OCI-LY3 (cell line): ENCODE results near the gene PARD3.

Experiments used
- H2AFZ ChIP-seq: fragments of 200-600, 300-600 bp; shearing (Covaris generic); 2 replicates; pipeline ENCODE4 v1.6.0; 2014; ENCODE audit warnings: antibody characterized with exemption, low read depth, low read length
- H3K27ac ChIP-seq: fragments of 200-600, 300-600 bp; sonication (generic); 2 replicates; pipeline ENCODE4 v1.5.1; 2014; ENCODE audit warnings: mild to moderate bottlenecking, low read length, moderate library complexity, mixed read lengths
- H3K27me3 ChIP-seq: fragments of 200-600, 300-600 bp; sonication (generic); 2 replicates; pipeline ENCODE4 v1.6.1; 2014; ENCODE audit warnings: low read depth, low read length, mixed read lengths
- H3K36me3 ChIP-seq: fragments of 200-600, 300-600 bp; sonication (generic); replicated peaks from 2 replicates; pipeline ENCODE3; 2014; ENCODE audit warnings: low read depth, low read length, mixed read lengths
- H3K4me1 ChIP-seq: fragments of 300-600, 200-600 bp; sonication (generic); 2 replicates; pipeline ENCODE4 v1.6.1; 2014; ENCODE audit warnings: low read length, mixed read lengths
- H3K4me2 ChIP-seq: fragments of 200-600, 300-600 bp; sonication (generic); 2 replicates; pipeline ENCODE4 v1.6.1; 2014; ENCODE audit warnings: low read length, mixed read lengths
- H3K4me3 ChIP-seq: fragments of 300-600, 200-600 bp; sonication (generic); 2 replicates; pipeline ENCODE4 v1.5.1; 2014; ENCODE audit warnings: antibody characterized with exemption, mild to moderate bottlenecking, low read length, moderate library complexity
- H3K79me2 ChIP-seq: fragments of 300-600, 200-600 bp; shearing (Covaris generic); 2 replicates; pipeline ENCODE4 v1.6.1; 2014; ENCODE audit warnings: mild to moderate bottlenecking, low read length, mixed read lengths
- H3K9ac ChIP-seq: fragments of 300-600, 200-600 bp; shearing (Covaris generic); 2 replicates; pipeline ENCODE4 v1.6.0; 2014; ENCODE audit warnings: mild to moderate bottlenecking, low read length, moderate library complexity
- H3K9me3 ChIP-seq: fragments of 200-600, 300-600 bp; shearing (Covaris generic); 2 replicates; pipeline ENCODE4 v1.6.1; 2014; ENCODE audit warnings: low read length, mixed read lengths; ENCODE audit not compliant: insufficient read depth
- H4K20me1 ChIP-seq: fragments of 200-600, 300-600 bp; sonication (generic); 2 replicates; pipeline ENCODE4 v1.6.1; 2016; ENCODE audit warnings: low read length, mixed read lengths; ENCODE audit not compliant: insufficient read depth
- CTCF ChIP-seq: fragments of 200-600, 300-600 bp; sonication (generic); IDR thresholded peaks from 2 replicates; pipeline ENCODE4 v1.5.1; 2014; ENCODE audit warnings: antibody characterized with exemption, low read length, low read depth
- EZH2phosphoT487 ChIP-seq: fragments of 200-600 bp; shearing (Covaris generic); IDR thresholded peaks from 2 replicates; pipeline ENCODE4 v1.6.1; 2018; ENCODE audit warnings: antibody characterized with exemption, mixed run types, low read depth

The PARD3 gene

DNA sequence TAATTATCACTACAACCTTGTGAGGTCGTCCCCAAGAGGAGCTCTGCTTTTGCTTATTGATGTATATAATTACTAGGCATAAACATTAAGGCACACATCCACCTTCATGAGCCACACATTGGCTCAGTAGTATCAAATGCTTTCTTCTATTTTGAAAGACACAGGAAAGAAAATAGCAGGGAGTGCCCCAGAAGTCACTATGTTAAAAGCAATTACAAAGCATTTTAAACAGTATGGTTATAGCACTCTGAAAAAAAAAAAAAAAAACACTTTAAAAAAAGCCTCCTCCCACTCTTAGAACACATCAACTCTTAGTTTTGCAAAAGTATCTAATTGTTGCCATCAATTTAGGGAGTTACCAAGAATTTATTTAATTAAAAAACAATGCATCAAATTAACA is 474.2 kb downstream of the PARD3 start:
- Histone ChIP-seq H3K36me3 (no peaks in the 10 kb centered on the region), H3K9ac (no peak overlapping the region), H3K4me2 (no peak overlapping the region), H3K27ac (no peak overlapping the region), H3K4me3 (no peak overlapping the region), H3K27me3 (no peaks in the 10 kb centered on the region), H3K9me3 (no peaks in the 10 kb centered on the region), H4K20me1 (no peaks in the 10 kb centered on the region), H3K4me1 (no peaks in the 10 kb centered on the region), H3K79me2 (no peaks in the 10 kb centered on the region), H2AFZ (no peak overlapping the region)
- no peak for TF ChIP-seq CTCF
- no peak for TF ChIP-seq EZH2phosphoT487

DNA sequence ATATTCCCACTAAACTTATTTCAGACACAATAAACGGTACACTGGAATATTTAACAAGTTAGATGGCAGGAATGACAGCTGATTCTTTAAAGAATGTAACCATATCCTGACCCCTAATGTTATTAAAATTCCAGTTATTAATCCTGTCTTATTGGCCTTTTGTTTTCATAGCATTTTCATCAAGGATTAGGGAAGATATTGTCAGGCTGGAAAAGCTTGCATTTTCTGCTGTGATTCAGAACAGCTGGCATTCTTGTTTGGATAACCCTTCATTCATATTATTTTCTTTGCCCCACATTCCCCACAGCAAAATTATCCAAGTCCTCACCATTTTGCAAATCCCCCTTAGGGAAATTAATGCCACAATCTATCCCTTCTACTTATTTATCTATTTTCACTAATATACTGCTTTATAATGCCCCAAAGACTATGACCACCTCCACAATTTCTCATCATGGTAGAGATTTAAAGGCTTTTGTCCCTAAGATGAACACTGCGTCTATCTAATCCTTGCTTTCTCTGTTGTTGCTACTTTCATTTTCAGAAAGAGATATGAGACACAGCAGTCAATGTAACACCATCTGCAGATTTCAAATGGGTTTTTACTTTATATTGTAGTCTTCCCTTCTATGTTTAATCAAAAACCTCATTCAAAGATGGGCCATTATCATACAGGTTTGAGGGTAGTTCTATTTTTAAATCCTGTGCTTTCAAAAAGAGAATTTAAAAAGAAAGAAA is 475.1 kb downstream of the PARD3 start:
- Histone ChIP-seq H2AFZ (no peak overlapping the region), H3K9me3 (no peaks in the 10 kb centered on the region), H3K4me2 (no peak overlapping the region), H3K9ac (no peak overlapping the region), H3K27ac (no peak overlapping the region), H3K27me3 (no peaks in the 10 kb centered on the region), H3K4me1 (no peaks in the 10 kb centered on the region), H4K20me1 (no peaks in the 10 kb centered on the region), H3K36me3 (no peaks in the 10 kb centered on the region), H3K79me2 (no peaks in the 10 kb centered on the region), H3K4me3 (no peak overlapping the region)
- no peak for TF ChIP-seq EZH2phosphoT487

DNA sequence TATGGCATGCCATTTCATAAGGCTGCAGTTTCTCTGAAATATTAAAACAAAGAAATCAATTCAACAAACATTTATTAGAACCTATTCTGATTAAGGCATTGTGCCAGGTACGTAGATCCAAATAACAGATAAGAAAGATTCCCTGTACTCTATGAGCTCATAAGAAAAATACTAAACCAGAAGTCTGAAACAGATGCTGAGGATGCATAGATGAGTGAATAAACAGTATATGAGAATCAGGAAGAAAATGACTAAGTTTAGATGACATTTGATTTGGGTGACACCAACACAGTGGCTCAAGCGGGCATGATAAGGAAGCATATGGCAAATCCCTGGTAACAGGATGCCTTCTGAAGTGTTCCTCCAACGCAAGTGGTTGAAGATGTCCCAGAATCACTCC is 477.2 kb downstream of the PARD3 start:
- no peak overlapping the region for H2AFZ ChIP-seq
- no peaks in the 10 kb centered on the region for H4K20me1 ChIP-seq
- no peak overlapping the region for H3K27ac ChIP-seq
- H3K79me2 ChIP-seq, result no peaks in the 10 kb centered on the region
- no peak overlapping the region for H3K4me2 ChIP-seq
- H3K9me3 ChIP-seq, result no peaks in the 10 kb centered on the region
- no peaks in the 10 kb centered on the region for H3K4me1 ChIP-seq
- H3K27me3 ChIP-seq, result no peaks in the 10 kb centered on the region
- no peaks in the 10 kb centered on the region for H3K36me3 ChIP-seq
- no peak overlapping the region for H3K4me3 ChIP-seq
- no peak for TF ChIP-seq EZH2phosphoT487
- no peak for TF ChIP-seq CTCF
- H3K9ac ChIP-seq, result no peak overlapping the region

DNA sequence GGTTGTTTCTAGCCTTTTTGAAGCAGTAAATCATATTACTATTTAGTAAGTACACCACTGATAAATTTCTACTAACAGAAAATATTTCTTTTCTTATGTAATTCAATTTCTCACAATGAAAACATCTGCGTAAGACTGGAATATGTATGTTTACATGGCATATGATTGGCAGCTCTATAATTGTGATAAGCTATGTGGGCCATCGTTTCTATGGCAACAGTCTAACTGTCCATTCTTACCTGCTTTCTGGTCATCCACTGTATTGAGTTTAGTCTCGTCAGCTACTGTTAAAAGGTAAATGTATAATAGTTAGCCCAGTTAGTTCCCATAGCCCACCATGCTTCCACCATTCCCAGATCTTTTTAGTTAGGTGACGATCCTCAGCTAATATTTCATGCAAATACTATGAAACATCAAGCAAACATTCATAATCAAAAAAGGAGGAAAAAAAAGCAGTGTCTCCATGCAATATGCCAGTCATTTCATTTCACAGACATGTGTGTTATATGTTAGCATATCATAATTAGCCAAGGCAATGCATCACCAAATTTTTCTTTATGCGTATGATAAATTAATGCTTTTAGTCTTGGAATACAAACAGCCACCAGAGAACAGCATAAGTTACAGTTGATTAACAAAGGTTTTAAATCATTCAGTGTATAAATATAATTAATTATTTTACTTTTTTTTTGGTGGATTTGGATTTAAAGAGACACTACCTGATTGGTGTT is 479.0 kb downstream of the PARD3 start:
- H3K27ac ChIP-seq, result no peak overlapping the region
- no peaks in the 10 kb centered on the region for H3K79me2 ChIP-seq
- no peaks in the 10 kb centered on the region for H4K20me1 ChIP-seq
- no peak overlapping the region for H3K4me3 ChIP-seq
- TF ChIP-seq EZH2phosphoT487 (no peak), CTCF (no peak)
- H3K4me2 ChIP-seq, result no peak overlapping the region
- H3K36me3 ChIP-seq, result no peaks in the 10 kb centered on the region
- H3K9me3 ChIP-seq, result no peaks in the 10 kb centered on the region
- H3K9ac ChIP-seq, result no peak overlapping the region
- H2AFZ ChIP-seq, result no peak overlapping the region
- no peaks in the 10 kb centered on the region for H3K4me1 ChIP-seq
- H3K27me3 ChIP-seq, result no peaks in the 10 kb centered on the region
